ENCODE data around the gene MMP23B. TPM values are rescaled to one million over a fixed set of nuclear protein-coding genes. Genes with fewer than 3 reads are reported as not detected.

MMP23B gene
- total and polyA plus RNA-seq, 10 of the 15 experiments (the other 5 are each of a cell fraction or from before 2014, with no cell fraction given) = 0.25 to 0.76 (median 0.34) TPM; not detected in 4

DNA sequence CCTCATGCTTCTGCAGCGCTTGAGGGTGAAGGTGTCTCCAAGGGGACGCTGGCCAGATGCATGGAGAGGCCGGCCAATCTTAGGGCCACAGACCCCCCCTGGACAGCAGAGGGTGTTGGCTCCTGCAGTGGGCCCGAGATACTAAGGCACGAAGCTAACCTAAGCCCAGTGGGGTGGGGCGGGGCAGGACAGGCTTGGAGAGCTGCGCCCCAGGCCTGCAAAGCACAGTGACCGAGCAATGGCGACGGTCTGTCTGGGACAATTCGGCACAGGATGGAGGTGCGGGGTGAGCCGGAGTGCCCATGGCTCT, 33.3 kb upstream of the MMP23B start:
- intact Hi-C loops (cut with micrococcal nuclease; ENCODE audit: unreplicated experiment) (no loop called here), in situ Hi-C loops (cut with MboI) (no loop called here)
- CTCF ChIA-PET = no interaction called here
- H3K9ac ChIP-seq (ENCODE audit: control insufficient read depth, insufficient read depth, low read length) = no peak overlapping the region
- RAD21 ChIA-PET (ENCODE audit: unreplicated experiment) = no interaction called here
- no peaks in the 10 kb centered on the region for H3K36me3 ChIP-seq (ENCODE audit: control insufficient read depth in 2 of 2, insufficient read depth in 2 of 2, low read length in 1 of 2)
- SMC1A ChIA-PET (ENCODE audit: uncharacterized antibody, unreplicated experiment) = no interaction called here
- ATAC-seq (no peak), DNase-seq (ENCODE audit: low read depth, low spot score) (no peak), FAIRE-seq (no peak)
- no peak overlapping the region for H3K27ac ChIP-seq (ENCODE audit: control insufficient read depth, insufficient read depth)
- H3K9me3 ChIP-seq (replicated peaks; ENCODE audit: control insufficient read depth, insufficient read depth, low read length) = no peaks in the 10 kb centered on the region
- no peak overlapping the region for H3K4me3 ChIP-seq
- H3K27me3 ChIP-seq (replicated peaks in 1 of 2; ENCODE audit: control insufficient read depth in 2 of 2, insufficient read depth in 2 of 2, low read length in 1 of 2) = peaks cover 0 to 2% of the 10 kb centered on the region in 2 experiments; a peak in 2 of 4 replicates
- no peaks in the 10 kb centered on the region for H3K79me2 ChIP-seq (ENCODE audit: control insufficient read depth, insufficient read depth, low read length)
- H3K4me2 ChIP-seq (ENCODE audit: control insufficient read depth, insufficient read depth) = no peak overlapping the region
- TF ChIP-seq, protein P1, sequence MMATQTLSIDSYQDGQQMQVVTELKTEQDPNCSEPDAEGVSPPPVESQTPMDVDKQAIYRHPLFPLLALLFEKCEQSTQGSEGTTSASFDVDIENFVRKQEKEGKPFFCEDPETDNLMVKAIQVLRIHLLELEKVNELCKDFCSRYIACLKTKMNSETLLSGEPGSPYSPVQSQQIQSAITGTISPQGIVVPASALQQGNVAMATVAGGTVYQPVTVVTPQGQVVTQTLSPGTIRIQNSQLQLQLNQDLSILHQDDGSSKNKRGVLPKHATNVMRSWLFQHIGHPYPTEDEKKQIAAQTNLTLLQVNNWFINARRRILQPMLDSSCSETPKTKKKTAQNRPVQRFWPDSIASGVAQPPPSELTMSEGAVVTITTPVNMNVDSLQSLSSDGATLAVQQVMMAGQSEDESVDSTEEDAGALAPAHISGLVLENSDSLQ (IDR thresholded peaks at IDR 0.05) = no peak
- TF ChIP-seq, protein P2, sequence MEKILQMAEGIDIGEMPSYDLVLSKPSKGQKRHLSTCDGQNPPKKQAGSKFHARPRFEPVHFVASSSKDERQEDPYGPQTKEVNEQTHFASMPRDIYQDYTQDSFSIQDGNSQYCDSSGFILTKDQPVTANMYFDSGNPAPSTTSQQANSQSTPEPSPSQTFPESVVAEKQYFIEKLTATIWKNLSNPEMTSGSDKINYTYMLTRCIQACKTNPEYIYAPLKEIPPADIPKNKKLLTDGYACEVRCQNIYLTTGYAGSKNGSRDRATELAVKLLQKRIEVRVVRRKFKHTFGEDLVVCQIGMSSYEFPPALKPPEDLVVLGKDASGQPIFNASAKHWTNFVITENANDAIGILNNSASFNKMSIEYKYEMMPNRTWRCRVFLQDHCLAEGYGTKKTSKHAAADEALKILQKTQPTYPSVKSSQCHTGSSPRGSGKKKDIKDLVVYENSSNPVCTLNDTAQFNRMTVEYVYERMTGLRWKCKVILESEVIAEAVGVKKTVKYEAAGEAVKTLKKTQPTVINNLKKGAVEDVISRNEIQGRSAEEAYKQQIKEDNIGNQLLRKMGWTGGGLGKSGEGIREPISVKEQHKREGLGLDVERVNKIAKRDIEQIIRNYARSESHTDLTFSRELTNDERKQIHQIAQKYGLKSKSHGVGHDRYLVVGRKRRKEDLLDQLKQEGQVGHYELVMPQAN (conservative IDR thresholded peaks at IDR 0.05) = no peak
- TF ChIP-seq, protein P3, sequence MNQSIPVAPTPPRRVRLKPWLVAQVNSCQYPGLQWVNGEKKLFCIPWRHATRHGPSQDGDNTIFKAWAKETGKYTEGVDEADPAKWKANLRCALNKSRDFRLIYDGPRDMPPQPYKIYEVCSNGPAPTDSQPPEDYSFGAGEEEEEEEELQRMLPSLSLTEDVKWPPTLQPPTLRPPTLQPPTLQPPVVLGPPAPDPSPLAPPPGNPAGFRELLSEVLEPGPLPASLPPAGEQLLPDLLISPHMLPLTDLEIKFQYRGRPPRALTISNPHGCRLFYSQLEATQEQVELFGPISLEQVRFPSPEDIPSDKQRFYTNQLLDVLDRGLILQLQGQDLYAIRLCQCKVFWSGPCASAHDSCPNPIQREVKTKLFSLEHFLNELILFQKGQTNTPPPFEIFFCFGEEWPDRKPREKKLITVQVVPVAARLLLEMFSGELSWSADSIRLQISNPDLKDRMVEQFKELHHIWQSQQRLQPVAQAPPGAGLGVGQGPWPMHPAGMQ (IDR thresholded peaks at IDR 0.05; ENCODE audit: borderline replicate concordance) = no peak
- TF ChIP-seq EP300 (IDR thresholded peaks at IDR 0.05; ENCODE audit: borderline replicate concordance in 1 of 2, control insufficient read depth in 1 of 2, low read depth in 2 of 2, low read length in 2 of 2) = no peak
- no peak for TF ChIP-seq TCF7 (IDR thresholded peaks at IDR 0.05; ENCODE audit: borderline replicate concordance)
- TF ChIP-seq NFYA (IDR thresholded peaks at IDR 0.05; ENCODE audit: borderline replicate concordance, low read depth, low read length) = no peak
- no peak for TF ChIP-seq CHD4 (IDR thresholded peaks at IDR 0.05)
- TF ChIP-seq CBFB (IDR thresholded peaks at IDR 0.05; ENCODE audit: low read depth) = no peak
- TF ChIP-seq, protein P4, sequence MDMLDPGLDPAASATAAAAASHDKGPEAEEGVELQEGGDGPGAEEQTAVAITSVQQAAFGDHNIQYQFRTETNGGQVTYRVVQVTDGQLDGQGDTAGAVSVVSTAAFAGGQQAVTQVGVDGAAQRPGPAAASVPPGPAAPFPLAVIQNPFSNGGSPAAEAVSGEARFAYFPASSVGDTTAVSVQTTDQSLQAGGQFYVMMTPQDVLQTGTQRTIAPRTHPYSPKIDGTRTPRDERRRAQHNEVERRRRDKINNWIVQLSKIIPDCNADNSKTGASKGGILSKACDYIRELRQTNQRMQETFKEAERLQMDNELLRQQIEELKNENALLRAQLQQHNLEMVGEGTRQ (IDR thresholded peaks at IDR 0.05; ENCODE audit: borderline replicate concordance, low read depth, low read length) = no peak
- no peak for TF ChIP-seq SREBF1 (IDR thresholded peaks at IDR 0.05; ENCODE audit: low read length)
- TF ChIP-seq, protein P5, sequence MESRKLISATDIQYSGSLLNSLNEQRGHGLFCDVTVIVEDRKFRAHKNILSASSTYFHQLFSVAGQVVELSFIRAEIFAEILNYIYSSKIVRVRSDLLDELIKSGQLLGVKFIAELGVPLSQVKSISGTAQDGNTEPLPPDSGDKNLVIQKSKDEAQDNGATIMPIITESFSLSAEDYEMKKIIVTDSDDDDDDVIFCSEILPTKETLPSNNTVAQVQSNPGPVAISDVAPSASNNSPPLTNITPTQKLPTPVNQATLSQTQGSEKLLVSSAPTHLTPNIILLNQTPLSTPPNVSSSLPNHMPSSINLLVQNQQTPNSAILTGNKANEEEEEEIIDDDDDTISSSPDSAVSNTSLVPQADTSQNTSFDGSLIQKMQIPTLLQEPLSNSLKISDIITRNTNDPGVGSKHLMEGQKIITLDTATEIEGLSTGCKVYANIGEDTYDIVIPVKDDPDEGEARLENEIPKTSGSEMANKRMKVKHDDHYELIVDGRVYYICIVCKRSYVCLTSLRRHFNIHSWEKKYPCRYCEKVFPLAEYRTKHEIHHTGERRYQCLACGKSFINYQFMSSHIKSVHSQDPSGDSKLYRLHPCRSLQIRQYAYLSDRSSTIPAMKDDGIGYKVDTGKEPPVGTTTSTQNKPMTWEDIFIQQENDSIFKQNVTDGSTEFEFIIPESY (IDR thresholded peaks at IDR 0.05) = no peak
- no peak for TF ChIP-seq SP1 (IDR thresholded peaks at IDR 0.05; ENCODE audit: low read depth, low read length)
- H4K20me1 ChIP-seq (ENCODE audit: control insufficient read depth, insufficient read depth) = no peaks in the 10 kb centered on the region
- no TSS peak for BruUV-seq (replicated peaks)
- POLR2A ChIA-PET = no interaction called here
- 87% methylated on average over 13 of the region's 13 CpGs for WGBS (ENCODE audit: insufficient coverage, insufficient replicate concordance, low lambda C conversion rate, missing lambda C conversion rate)
- H3K4me1 ChIP-seq (ENCODE audit: control insufficient read depth, insufficient read depth, low read length) = peaks cover 38% of the 10 kb centered on the region
- H2AFZ ChIP-seq (ENCODE audit: control insufficient read depth, low read depth, low read length) = no peak overlapping the region

Measured in GM12878 (cell line).